NCI-H524 (cell line): ENCODE data around the gene MYO1C.
A peak's percentile ranks its signal among the peaks of the same experiment; 100 is the strongest.
"Not testable (repeated sequence)": the region's sequence is repeated elsewhere in the genome, so short reads cannot be mapped to it uniquely, and the experiment has no call there.

Experiments
- DNase-seq, 2 experiments: peaks; one replicate each; lab custom pipeline; 2025; lab: John Stamatoyannopoulos, UW

The MYO1C gene

GRCh38 chr17:1492249-1493206 is at the start of gene MYO1C:
MYO1C (minus strand) TSS chr17:1492686; CDS start chr17:1492487, 199 bp downstream.
- DNase-seq = no peak

GRCh38 chr17:1541367-1541904 is 49.0 kb upstream of the MYO1C start:
- no peak for DNase-seq

DNA sequence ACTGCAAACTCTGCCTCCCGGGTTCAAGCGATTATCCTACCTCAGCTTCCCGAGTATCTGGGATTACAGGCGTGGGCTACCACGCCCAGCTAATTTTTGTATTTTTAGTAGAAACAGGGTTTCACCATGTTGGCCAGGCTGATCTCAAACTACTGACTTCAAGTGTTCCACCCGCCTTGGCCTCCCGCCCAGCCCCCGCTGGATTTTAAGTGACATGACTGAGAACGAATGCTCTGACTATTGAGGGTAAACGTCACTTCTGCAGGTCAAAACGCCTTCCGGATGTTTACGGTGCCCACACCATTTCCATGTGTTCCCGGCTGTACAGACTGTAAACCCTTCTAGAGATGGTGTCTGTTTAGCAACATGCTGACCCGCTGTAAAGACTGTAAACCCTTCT is 47.3 kb upstream of the MYO1C start:
- DNase-seq = no peak

DNA sequence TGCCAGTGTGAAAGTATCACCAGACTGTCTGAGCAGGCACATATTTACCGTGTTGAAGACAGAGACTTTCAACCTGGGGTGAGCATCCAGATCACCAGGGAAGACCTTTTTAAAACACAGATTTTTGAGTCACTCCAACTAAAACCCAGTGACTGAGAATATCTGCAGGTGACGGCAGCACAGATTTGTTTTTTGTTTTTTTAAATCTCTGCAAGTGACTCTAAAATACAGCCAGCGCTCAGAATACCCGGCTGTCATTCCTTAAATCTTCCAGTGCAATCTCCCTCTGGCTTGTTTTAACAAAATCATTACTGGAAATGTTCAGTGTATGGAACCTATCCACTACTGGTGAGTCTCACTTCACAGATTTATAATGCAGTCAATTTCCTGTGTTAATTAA is 43.3 kb upstream of the MYO1C start:
- DNase-seq = no peak

- DNase-seq = no peak
These were observed 41.3 kb upstream of the MYO1C start for GRCh38 chr17:1533661-1534325.

GRCh38 chr17:1532836-1533602 is 40.5 kb upstream of the MYO1C start:
- peak in 1 of 2 experiments; percentile 15 for DNase-seq

DNA sequence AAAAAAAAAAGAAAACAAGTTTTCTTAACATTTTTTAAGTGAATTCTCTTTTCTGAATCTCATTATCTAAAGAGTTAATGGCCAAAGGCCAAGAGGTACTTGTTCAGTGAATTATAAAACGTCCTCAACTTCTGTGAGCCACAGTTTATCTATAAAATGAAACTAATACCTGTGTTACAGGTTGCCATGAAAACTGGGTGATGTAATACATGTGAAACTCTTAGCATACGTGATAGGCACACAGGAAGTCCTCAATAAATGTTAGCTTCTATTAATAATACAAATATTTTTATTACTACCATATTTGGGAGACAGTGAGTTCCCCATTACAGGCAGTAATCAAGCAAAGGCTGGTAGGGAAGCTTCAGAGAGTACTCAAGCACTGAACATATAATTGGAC is 37.4 kb upstream of the MYO1C start:
- no peak for DNase-seq

DNA sequence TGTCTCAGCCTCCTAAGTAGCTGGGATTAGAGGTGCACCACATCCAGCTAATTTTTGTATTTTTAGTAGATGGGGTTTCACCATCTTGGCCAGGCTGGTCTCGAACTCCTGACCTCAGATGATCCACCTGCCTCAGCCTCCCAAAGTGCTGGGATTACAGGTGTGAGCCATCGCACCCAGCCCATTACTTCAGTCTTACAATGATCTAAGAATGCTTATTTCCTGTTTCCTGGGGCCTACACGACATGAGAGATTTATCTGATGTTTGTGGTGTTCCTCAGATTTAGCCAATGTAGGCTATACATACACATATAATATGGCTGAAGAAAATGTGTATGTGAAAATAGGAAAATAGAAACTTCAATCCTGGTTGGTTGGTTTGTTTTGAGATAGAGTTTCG is 34.4 kb upstream of the MYO1C start:
- DNase-seq = not testable (repeated sequence)

GRCh38 chr17:1522626-1523025 is 30.1 kb upstream of the MYO1C start:
- DNase-seq = no peak

DNA sequence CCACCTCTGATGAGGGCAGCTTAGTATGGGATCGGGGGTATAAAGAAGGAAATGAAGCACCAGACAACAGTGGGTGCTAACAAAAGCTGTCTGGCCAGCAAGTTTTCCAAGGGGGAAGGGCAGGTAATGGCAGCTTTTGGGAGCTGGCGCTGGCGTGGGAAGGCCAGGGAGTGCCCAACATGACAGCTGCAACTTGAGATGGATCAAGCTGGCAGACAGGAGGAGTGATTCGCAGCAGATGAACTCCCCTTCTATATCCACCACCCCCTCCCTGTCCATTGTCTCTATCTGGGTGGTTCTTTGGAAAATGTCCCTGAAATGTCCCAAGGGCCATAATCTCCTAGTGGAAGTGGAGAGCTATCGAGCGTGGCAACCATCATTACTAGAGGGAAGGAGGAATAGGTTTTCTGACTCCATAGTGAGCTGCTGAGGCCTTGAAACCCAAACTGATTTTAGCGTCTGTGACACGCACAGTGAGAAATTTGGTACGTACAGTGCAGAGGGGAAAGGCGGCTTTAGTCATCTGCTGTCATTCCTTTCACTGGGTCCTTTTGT is 28.7 kb upstream of the MYO1C start:
- DNase-seq = peak; percentile 17 to 48

- no peak for DNase-seq
These were observed 27.2 kb upstream of the MYO1C start for GRCh38 chr17:1519678-1520077.

DNA sequence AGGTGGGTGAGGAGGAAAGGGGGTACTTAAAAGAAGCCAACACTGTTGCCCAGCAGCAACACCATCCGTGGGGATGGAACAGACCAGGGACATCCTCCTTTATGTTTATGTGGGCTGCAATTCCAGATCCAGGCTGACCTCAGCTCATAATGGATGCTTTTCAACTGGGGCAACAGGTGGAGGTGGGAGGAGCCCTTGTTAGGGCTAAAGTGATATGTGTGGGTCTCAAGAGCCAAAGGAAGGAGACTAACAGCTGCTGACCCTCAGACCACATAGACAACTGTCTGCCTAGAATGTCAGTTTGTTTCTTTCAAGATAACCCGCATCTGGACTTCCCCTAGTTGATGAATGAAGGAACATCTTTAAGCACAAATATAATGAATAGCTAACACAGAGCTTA is 25.9 kb upstream of the MYO1C start:
- DNase-seq = no peak

DNA sequence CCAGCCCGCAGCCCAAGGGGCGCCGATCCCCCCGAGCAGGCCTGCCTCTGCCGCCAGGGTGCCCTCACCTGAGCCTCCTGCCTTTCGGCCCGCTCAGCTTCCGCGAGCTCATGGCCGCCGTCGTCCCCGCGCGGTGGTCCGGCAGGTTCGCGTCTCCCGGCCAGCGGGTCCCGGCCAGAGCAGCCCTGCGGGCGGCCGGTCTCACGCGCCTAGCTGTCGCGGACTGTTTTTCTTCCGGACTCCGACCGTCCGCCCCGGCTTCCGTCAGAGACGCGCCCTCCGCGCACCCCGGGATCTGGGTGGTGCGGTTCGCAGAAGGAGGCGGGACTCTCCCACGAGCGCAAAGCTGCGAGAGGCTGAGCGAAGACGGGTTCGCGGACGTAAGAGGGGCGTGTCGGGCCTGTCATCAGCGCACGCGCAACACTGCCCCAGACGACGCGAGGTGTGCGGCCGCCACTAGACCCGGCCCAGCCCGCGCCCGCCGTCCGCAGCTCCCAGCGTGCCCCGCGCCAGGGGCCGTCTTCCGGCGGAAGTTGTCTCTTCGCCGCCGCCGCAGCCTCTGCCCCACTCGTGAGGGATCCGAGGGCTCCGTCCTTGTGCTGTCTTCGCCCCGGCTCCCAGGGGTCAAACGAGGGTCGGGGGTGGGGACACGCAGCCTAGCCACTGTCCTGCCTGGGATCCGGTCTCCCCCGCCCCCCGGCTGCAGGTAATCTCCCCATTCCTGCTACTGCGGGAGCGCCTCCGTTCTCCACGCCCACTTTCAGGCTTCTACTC is 24.1 kb upstream of the MYO1C start, which contains the start of gene INPP5K:
Gene INPP5K, minus strand, starts transcription at position 225 of the 774 bp plus-strand sequence. Its CDS starts 113 bp downstream, at position 112.
- peak; percentile 89 to 95 for DNase-seq

GRCh38 chr17:1515640-1516387 is 23.3 kb upstream of the MYO1C start:
- DNase-seq = peak; percentile 17 to 65

GRCh38 chr17:1512351-1512750 is 19.9 kb upstream of the MYO1C start:
- DNase-seq = no peak

DNA sequence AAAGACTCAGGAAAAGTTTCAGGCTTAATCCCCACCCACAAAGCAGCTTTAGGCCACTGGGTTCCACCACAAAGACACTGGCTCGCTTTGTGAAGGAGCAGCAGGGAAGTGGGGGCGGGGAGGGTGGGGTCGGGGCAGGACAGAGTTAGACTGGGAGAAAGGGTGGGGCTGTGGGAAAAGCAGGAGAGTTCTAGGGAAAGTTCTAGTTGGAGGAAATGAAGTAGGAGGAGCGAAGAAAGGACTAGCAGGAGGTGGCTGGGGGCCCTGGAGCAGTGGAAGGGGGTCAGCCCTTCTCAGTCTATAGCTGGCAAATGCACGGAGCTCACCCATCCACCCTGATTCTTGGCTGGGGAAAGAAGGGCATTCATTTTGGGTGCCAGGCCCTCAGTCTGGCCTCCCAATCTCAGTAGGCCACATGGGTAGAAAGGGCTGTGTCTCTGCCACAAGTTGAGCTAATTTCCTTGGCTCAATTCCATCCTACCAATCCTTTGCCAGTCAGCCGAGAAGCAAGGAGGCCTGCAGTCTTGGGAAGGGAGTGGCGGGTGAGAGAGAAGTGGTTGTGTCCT is 19.4 kb upstream of the MYO1C start:
- DNase-seq = no peak

- no peak for DNase-seq
These were observed 18.8 kb upstream of the MYO1C start for GRCh38 chr17:1511290-1511689.

DNA sequence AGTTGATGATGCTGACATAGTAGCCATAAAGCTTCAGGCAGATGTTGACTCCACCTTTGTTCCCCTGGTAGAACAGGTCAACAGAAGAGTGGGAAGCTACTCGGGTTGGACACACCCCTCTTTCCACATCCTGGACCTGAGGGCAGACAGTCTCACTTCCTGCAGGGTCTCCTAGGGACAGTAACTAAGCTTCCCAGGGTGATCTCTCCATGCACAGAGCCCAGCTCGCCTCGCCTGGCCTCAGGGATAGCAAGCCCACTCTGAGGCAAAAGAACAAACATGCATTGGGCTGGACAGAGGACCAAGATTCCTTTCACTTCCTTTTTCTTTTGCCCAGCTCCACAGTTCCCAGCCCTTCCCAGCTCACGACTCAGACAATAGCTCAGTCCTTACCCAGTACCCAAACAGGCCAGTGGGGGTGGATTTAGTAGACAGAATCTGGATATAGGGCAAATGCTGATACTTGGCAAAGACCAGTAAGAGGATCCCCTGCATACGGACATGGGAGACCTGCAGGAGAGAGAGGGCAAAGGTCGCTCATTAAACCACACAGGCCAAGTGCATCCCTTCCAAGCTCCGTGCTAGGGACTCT is 16.9 kb upstream of the MYO1C start:
- no peak for DNase-seq

GRCh38 chr17:1508709-1509108 is 16.2 kb upstream of the MYO1C start:
- not testable (repeated sequence) for DNase-seq
